Activated T-cell treated with anti-CD3 and anti-CD28 coated beads for 1 hour (primary cell): Measurements from ENCODE around the gene PHLDA2.

Experiments
- DNase-seq: peaks from one replicate; pipeline ENCODE4 v3.0.0-alpha.2; 2020; ENCODE audit warnings: low read depth

PHLDA2 gene

GRCh38 chr11:2896047-2896446 lies 33.2 kb downstream of the PHLDA2 start:
- DNase-seq, result no peak

DNA sequence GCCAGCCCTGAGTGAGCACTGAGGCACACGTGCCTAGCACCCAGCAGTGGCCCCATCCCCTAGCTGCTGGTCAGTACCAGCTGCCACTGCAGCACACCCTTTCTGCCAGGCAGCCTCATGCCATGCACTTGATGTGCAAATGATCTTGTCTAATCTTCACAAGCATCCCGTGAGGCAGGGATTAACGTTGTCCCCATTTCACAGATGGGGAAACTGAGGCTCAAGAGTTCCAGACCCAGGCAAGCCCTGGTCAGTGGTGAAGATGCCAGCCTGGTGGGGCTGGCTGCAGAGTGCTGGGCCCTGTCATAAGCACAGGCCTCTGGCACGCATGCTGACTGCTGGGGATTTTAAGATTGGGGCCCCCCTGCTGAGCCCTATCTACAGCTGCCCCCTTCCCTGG lies 35.3 kb downstream of the PHLDA2 start:
- DNase-seq, result no peak

DNA sequence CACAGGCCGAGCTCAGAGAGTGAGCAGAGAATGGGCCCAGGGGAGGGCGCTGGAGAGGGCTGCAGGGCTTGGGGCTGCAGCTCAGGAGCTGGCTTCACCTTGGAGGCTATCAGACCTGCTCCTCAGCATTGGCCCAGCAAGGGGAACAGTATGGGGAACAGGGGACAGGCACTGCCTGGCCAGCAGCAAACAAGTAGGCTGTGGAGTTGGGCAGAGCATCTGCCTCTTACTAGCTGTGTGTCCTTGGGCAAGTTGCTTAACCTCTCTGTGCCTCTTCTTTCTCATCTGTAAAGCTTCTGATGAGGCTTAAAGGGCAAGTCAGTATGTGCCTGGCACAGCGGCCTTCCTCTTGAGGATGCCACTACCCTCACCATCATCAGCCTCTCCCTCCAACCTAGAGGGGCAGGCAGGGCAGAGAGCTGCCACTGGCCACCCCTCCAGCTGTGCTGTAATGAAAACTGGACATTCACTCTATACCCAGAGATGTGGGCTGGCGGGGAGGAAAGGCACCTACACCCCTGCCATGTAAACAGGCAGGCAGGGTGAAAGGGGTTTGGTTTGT lies 36.2 kb downstream of the PHLDA2 start:
- DNase-seq, result no peak

GRCh38 chr11:2892215-2892966 lies 36.8 kb downstream of the PHLDA2 start:
- DNase-seq, result peak; percentile 36

- DNase-seq, result no peak
These were observed 37.6 kb downstream of the PHLDA2 start for GRCh38 chr11:2891326-2892214.

GRCh38 chr11:2890466-2891294 lies 38.5 kb downstream of the PHLDA2 start:
- DNase-seq, result no peak

DNA sequence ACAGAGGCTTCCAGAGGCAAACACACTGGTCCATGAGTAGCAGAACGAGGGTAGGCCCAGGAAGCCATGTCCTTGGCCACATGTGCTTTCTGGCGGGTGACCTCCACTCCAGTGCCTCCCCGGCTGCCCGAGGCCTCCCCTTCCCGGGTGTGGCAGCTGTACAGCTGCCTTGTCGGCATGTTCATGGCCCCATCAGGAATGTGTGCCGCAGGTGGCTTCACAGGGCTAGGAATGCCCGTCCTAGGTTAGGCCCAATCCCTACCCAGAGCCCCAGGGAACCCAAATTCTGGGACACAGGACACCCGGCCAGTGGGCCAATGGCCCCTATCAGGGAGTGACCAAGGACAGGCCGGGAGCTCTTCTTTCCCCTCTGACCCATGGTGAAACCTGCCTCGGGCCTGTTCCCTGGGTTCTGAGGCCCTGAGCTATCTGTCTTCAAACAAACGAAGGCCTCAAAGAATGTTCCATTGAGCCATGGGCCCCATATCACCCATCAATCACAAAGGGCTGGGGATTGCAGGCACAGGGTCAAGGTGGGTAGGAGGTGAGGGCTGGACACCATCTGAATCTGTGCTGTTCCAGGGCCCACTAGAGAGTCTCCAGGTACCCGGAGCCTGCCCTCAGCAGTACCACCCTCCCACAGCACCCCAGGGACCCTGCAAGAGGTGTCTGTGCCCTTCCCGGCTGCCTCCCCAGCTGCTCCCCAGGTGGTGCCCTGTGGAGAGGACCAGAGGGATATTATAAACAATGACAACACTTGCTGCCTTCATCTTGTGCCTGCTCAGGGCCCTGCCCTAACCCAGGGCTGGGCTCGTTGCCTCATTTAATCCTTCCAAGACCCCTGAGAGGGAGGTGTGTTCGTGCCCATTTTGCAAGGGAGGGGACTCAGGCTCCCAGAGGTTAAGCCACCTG lies 39.6 kb downstream of the PHLDA2 start:
- no peak for DNase-seq

DNA sequence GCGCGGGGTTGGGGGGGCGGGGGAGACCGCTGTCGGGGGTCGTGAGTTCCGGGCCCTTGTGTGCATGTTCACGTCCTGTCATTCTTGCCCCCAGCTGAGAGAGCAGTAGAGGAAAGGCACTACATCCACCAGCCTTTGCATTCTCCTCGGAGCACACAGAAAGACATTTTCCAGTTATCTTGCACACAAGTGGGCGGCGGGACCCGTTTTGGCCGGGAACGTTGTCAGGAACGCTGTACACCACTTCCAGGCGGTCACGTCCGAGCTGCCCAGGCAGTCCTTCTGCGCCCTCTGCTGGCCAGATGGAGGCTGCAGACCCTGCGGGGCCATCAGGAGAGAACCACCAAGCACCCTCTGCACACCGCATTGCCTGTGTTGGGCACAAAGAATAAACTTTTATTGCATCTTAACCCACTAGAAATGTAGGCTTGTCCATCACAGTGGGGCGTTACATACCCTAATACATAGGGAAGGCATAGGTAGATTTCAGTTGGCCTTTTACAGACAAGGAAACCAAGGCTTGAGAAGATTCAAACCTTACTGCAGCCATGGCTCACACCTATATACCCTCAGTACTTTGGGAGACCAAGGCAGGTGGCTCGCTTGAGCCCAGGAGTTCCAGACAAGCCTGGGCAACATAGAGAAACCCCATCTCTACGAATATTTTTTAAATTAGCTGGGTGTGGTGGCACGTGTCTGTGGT lies 40.8 kb downstream of the PHLDA2 start:
- peak; percentile 87 for DNase-seq

GRCh38 chr11:2887515-2888195 lies 41.6 kb downstream of the PHLDA2 start:
- no peak for DNase-seq

GRCh38 chr11:2886936-2887335 lies 42.3 kb downstream of the PHLDA2 start:
- no peak for DNase-seq

GRCh38 chr11:2886191-2886894 lies 42.9 kb downstream of the PHLDA2 start:
- DNase-seq, result no peak

DNA sequence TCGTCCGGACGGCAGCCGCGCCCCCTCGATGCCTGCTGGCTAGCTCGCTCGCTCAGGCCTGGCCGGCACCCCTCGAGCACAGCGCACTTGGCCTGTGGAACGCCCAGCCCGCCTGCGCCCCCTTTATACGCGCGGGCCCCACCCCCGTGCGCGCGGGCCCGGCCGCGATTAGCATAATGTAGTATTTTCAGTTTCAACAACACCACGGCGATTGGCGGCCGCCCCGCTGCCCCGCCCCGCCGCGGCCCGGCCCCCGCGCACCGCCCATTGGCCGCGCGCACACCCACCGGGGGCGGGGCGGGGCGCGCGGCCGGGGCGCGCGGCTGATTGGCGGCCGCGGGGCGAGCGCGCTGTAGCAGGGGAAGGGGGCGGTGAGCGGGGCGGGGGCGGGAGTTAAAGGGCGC lies 43.5 kb downstream of the PHLDA2 start, which contains the start of gene CDKN1C:
CDKN1C (minus strand) TSS at position 98 of the 404 bp plus-strand sequence. CDS start 319 bp downstream, outside the sequence.
- peak; percentile 80 for DNase-seq

GRCh38 chr11:2885017-2885677 lies 44.1 kb downstream of the PHLDA2 start:
- no peak for DNase-seq

GRCh38 chr11:2883979-2884815 lies 45.0 kb downstream of the PHLDA2 start:
- DNase-seq, result no peak

- DNase-seq, result no peak
These were observed 45.6 kb downstream of the PHLDA2 start for GRCh38 chr11:2883640-2883978.

- no peak for DNase-seq
These were observed 46.7 kb downstream of the PHLDA2 start for GRCh38 chr11:2882396-2883110.

DNA sequence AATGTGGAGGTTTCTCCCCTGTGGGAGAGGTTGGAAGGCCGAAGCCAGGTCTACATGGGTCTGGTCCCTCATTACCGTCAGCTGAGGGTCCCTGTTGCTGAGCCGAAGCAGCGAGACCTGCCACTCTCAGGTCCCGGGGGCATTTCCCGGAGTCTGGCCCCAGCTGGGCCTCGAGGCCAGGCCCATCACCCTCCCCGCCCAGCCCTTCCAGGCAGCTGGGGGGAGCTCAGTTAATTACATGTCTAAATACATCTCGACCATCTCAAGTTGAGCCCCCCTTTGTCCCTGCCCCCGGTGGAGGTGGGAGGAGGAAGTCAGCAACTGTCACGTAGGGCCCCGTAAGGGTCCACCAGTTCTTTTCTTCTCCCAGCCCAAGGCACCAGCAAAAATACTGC lies 47.2 kb downstream of the PHLDA2 start:
- no peak for DNase-seq
